ENCODE data around the gene NUP62CL. TPM values are rescaled to one million over a fixed set of nuclear protein-coding genes. Genes with fewer than 3 reads are reported as not detected.

Gene NUP62CL
- polyA plus RNA-seq, 1 donor from 2014 or later, result 1.9 TPM

DNA sequence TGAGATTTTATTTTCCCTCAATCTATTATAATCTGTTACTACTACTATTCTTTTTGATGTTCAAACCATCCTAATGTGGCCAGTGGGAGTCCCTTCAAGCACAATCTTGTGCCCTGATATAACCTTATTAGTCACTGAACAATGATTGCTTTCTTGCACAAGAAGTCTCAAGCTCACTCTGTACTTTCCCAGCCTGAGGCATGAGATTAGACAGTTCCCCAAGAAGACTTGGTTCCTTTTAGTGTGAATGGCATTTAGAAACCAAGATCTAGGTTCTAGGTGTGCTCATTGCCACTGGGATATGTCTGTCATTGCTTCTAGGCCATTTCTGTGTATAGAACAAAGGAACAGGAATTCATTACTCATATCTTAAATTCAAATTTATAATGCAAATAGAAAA, 59.6 kb downstream of the NUP62CL start:
- Histone ChIP-seq H3K9ac (ENCODE audit: low read length) (no peak overlapping the region), H3K9me2 (ENCODE audit: insufficient read depth, low read length) (no peaks in the 10 kb centered on the region), H3K79me2 (replicated peaks; ENCODE audit: insufficient read depth, low read length) (no peaks in the 10 kb centered on the region)

GRCh38 chrX:107135965-107136307, 70.3 kb downstream of the NUP62CL start:
- no peaks in the 10 kb centered on the region for H3K9me3 ChIP-seq (ENCODE audit: low read length)
- TF ChIP-seq EZH2 (IDR thresholded peaks at IDR 0.05; ENCODE audit: borderline replicate concordance, insufficient read depth, low read length, poor library complexity, severe bottlenecking) (no peak), MXI1 (conservative IDR thresholded peaks at IDR 0.05; ENCODE audit: poor library complexity, severe bottlenecking) (no peak), SMC3 (conservative IDR thresholded peaks at IDR 0.05; ENCODE audit: poor library complexity) (no peak), EP300 (conservative IDR thresholded peaks at IDR 0.05; ENCODE audit: poor library complexity, severe bottlenecking) (no peak)
- H4K20me1 ChIP-seq (ENCODE audit: insufficient read depth), result no peaks in the 10 kb centered on the region
- H2AFZ ChIP-seq (ENCODE audit: low read depth, low read length), result no peak overlapping the region
- H3K9ac ChIP-seq (ENCODE audit: low read length), result no peak overlapping the region
- H3K4me3 ChIP-seq (ENCODE audit: low read length), result no peak overlapping the region
- H3F3A ChIP-seq (ENCODE audit: insufficient read depth, low read length, poor library complexity, severe bottlenecking), result no peaks in the 10 kb centered on the region
- no peak overlapping the region for H3K27ac ChIP-seq (ENCODE audit: low read length)
- H3K4me2 ChIP-seq (ENCODE audit: low read length), result no peak overlapping the region
- H3K9me2 ChIP-seq (ENCODE audit: insufficient read depth, low read length), result no peaks in the 10 kb centered on the region
- no peaks in the 10 kb centered on the region for H3K27me3 ChIP-seq (ENCODE audit: insufficient read depth, low read depth, low read length)
- H3K79me2 ChIP-seq (replicated peaks; ENCODE audit: insufficient read depth, low read length), result no peaks in the 10 kb centered on the region
- no peaks in the 10 kb centered on the region for H3K36me3 ChIP-seq (ENCODE audit: insufficient read depth, low read length)

More for the DNA sequence above, 59.6 kb downstream of the NUP62CL start:
- TF ChIP-seq POLR2AphosphoS5 (IDR thresholded peaks at IDR 0.05) (no peak), REST (IDR thresholded peaks at IDR 0.05; ENCODE audit: borderline replicate concordance) (no peak), TAF1 (IDR thresholded peaks at IDR 0.05; ENCODE audit: low read depth) (no peak), CTCF (IDR thresholded peaks at IDR 0.05; ENCODE audit: poor library complexity, severe bottlenecking) (no peak), SMC3 (conservative IDR thresholded peaks at IDR 0.05; ENCODE audit: poor library complexity) (no peak), RAD21 (conservative IDR thresholded peaks at IDR 0.05) (no peak), EP300 (conservative IDR thresholded peaks at IDR 0.05; ENCODE audit: poor library complexity, severe bottlenecking) (no peak), EZH2 (IDR thresholded peaks at IDR 0.05; ENCODE audit: borderline replicate concordance, insufficient read depth, low read length, poor library complexity, severe bottlenecking) (no peak), MXI1 (conservative IDR thresholded peaks at IDR 0.05; ENCODE audit: poor library complexity, severe bottlenecking) (no peak)
- H3K36me3 ChIP-seq (ENCODE audit: insufficient read depth, low read length), result no peaks in the 10 kb centered on the region
- no peak overlapping the region for H2AFZ ChIP-seq (ENCODE audit: low read depth, low read length)
- no peak overlapping the region for H3K27ac ChIP-seq (ENCODE audit: low read length)
- H3K27me3 ChIP-seq (ENCODE audit: insufficient read depth, low read depth, low read length), result no peaks in the 10 kb centered on the region
- H3K4me3 ChIP-seq (ENCODE audit: low read length), result no peak overlapping the region
- H3K4me2 ChIP-seq (ENCODE audit: low read length), result no peak overlapping the region
- no peaks in the 10 kb centered on the region for H3K9me3 ChIP-seq (ENCODE audit: low read length)
- no peaks in the 10 kb centered on the region for H3F3A ChIP-seq (ENCODE audit: insufficient read depth, low read length, poor library complexity, severe bottlenecking)
- H4K20me1 ChIP-seq (ENCODE audit: insufficient read depth), result no peaks in the 10 kb centered on the region
